ENCODE measurements around the gene KRTAP10-11. TPM values are rescaled to one million over a fixed set of nuclear protein-coding genes. Genes with fewer than 3 reads are reported as not detected.

The KRTAP10-11 gene
- polyA plus RNA-seq, 3 donors: not detected

- H2AFZ ChIP-seq (ENCODE audit: insufficient read depth, low read depth, low read length, poor library complexity, severe bottlenecking): no peak overlapping the region
- no peak overlapping the region for H3K9ac ChIP-seq (ENCODE audit: insufficient read depth, low read length, poor library complexity, severe bottlenecking)
- Mint-ChIP-seq H3K27me3 (ENCODE audit: low read depth in 3 of 3) (peaks cover 3 to 11% (median 4%) of the 10 kb centered on the region in 3 donors), H3K9me3 (peaks cover 25 to 40% (median 29%) of the 10 kb centered on the region in 7 donors), H3K27ac (no peak overlapping the region), H3K4me1 (peaks cover 10% of the 10 kb centered on the region), H3K4me3 (no peak overlapping the region), H3K36me3 (no peaks in the 10 kb centered on the region)
- no peaks in the 10 kb centered on the region for H4K20me1 ChIP-seq (ENCODE audit: insufficient read depth, low read length)
- no peaks in the 10 kb centered on the region for H3K4me1 ChIP-seq (ENCODE audit: control insufficient read depth in 1 of 2, insufficient read depth in 2 of 2, low read length in 2 of 2)
- intact Hi-C loops (cut with micrococcal nuclease): no loop called here
- no peaks in the 10 kb centered on the region for H3K36me3 ChIP-seq (replicated peaks in 1 of 2; ENCODE audit: control insufficient read depth in 1 of 2, insufficient read depth in 2 of 2, low read length in 2 of 2)
- no peaks in the 10 kb centered on the region for H3K79me2 ChIP-seq (ENCODE audit: insufficient read depth, low read length)
- DNase-seq: no peak
- H3K9me3 ChIP-seq (replicated peaks in 1 of 2; ENCODE audit: control insufficient read depth in 1 of 2, insufficient read depth in 1 of 2, low read length in 2 of 2): peaks cover 22 to 25% of the 10 kb centered on the region in 2 donors
- 96% methylated on average over 3 of the region's 8 CpGs for WGBS (ENCODE audit: insufficient coverage)
- TF ChIP-seq CTCF (IDR thresholded peaks at IDR 0.05): no peak
- H3K4me2 ChIP-seq (replicated peaks; ENCODE audit: extremely low read depth, low read length, poor library complexity, severe bottlenecking): no peak overlapping the region
- no peak overlapping the region for H3K27ac ChIP-seq (ENCODE audit: low read depth in 1 of 2, low read length in 2 of 2)
- no peaks in the 10 kb centered on the region for H3K27me3 ChIP-seq (ENCODE audit: control insufficient read depth in 2 of 2, insufficient read depth in 2 of 2, low read length in 2 of 2)
- H3K4me3 ChIP-seq (replicated peaks in 1 of 3; ENCODE audit: low read depth in 2 of 3, low read length in 3 of 3): no peak overlapping the region
Observed at GRCh38 chr21:44615466-44615865, 30.7 kb upstream of the KRTAP10-11 start.

- no peak overlapping the region for H3K9ac ChIP-seq (ENCODE audit: insufficient read depth, low read length, poor library complexity, severe bottlenecking)
- H3K4me3 Mint-ChIP-seq: no peak overlapping the region
- H3K27ac ChIP-seq (ENCODE audit: low read depth in 1 of 2, low read length in 2 of 2): no peak overlapping the region
- H3K9me3 ChIP-seq (replicated peaks in 1 of 2; ENCODE audit: control insufficient read depth in 1 of 2, insufficient read depth in 1 of 2, low read length in 2 of 2): peaks cover 16 to 21% of the 10 kb centered on the region in 2 donors
- 90% methylated on average over 16 of the region's 17 CpGs for WGBS (ENCODE audit: insufficient coverage)
- intact Hi-C loops (cut with micrococcal nuclease): no loop called here
- no peaks in the 10 kb centered on the region for H3K36me3 ChIP-seq (replicated peaks in 1 of 2; ENCODE audit: control insufficient read depth in 1 of 2, insufficient read depth in 2 of 2, low read length in 2 of 2)
- no peaks in the 10 kb centered on the region for H4K20me1 ChIP-seq (ENCODE audit: insufficient read depth, low read length)
- peaks cover 3 to 12% (median 4%) of the 10 kb centered on the region in 3 donors for H3K27me3 Mint-ChIP-seq (ENCODE audit: low read depth in 3 of 3)
- no peaks in the 10 kb centered on the region for H3K79me2 ChIP-seq (ENCODE audit: insufficient read depth, low read length)
- no peak overlapping the region for H3K27ac Mint-ChIP-seq
- DNase-seq: no peak
- H2AFZ ChIP-seq (ENCODE audit: insufficient read depth, low read depth, low read length, poor library complexity, severe bottlenecking): no peak overlapping the region
- no peaks in the 10 kb centered on the region for H3K27me3 ChIP-seq (ENCODE audit: control insufficient read depth in 2 of 2, insufficient read depth in 2 of 2, low read length in 2 of 2)
- no peak overlapping the region for H3K4me3 ChIP-seq (replicated peaks in 1 of 3; ENCODE audit: low read depth in 2 of 3, low read length in 3 of 3)
- TF ChIP-seq CTCF (IDR thresholded peaks at IDR 0.05): no peak
- no peaks in the 10 kb centered on the region for H3K4me1 ChIP-seq (ENCODE audit: control insufficient read depth in 1 of 2, insufficient read depth in 2 of 2, low read length in 2 of 2)
- H3K4me2 ChIP-seq (replicated peaks; ENCODE audit: extremely low read depth, low read length, poor library complexity, severe bottlenecking): no peak overlapping the region
- peaks cover 10% of the 10 kb centered on the region for H3K4me1 Mint-ChIP-seq
- H3K9me3 Mint-ChIP-seq: peaks cover 22 to 34% (median 26%) of the 10 kb centered on the region in 7 donors
- no peaks in the 10 kb centered on the region for H3K36me3 Mint-ChIP-seq
Observed at GRCh38 chr21:44615911-44616590, 30.2 kb upstream of the KRTAP10-11 start.
